HepG2 (cell line): ENCODE measurements around the gene NFE2L1. TPM values are rescaled to one million over a fixed set of nuclear protein-coding genes. Genes with fewer than 3 reads are reported as not detected.

Experiments used
- AKAP8 ChIP-seq: sonication (generic); formaldehyde crosslinking; IDR thresholded peaks from 2 replicates; pipeline ENCODE4 v1.5.1; 2020; ENCODE audit warnings: mild to moderate bottlenecking, missing genetic modification reagents
- ARNT ChIP-seq: fragments of 450-650 bp; IDR thresholded peaks from 2 replicates; pipeline ENCODE4 v1.6.1; 2017
- CC2D1A ChIP-seq: sonication (generic); formaldehyde crosslinking; IDR thresholded peaks from 2 replicates; pipeline ENCODE4 v1.8.1; 2023; ENCODE audit warnings: mild to moderate bottlenecking, missing genetic modification reagents
- EEA1 ChIP-seq: sonication (generic); formaldehyde crosslinking; IDR thresholded peaks from 2 replicates; pipeline ENCODE4 v1.5.1; 2020; ENCODE audit warnings: mild to moderate bottlenecking, missing genetic modification reagents, borderline replicate concordance
- EP300 ChIP-seq, 3 experiments: sonication (generic) in 1 of 3; formaldehyde crosslinking in 1 of 3; IDR thresholded peaks; 2 replicates each; pipeline versions ENCODE4 v1.5.1 to v1.6.1; 2011 to 2020; ENCODE audit warnings: low read depth in 2 of 3, low read length in 2 of 3, borderline replicate concordance in 1 of 3, improper control_type of control experiment in 1 of 3, mild to moderate bottlenecking in 1 of 3, missing genetic modification reagents in 1 of 3, moderate library complexity in 1 of 3
- GRHL1 ChIP-seq: sonication (generic); formaldehyde crosslinking; conservative IDR thresholded peaks from 2 replicates; pipeline ENCODE4 v1.8.0; 2022; ENCODE audit warnings: missing genetic modification reagents
- IRX3 ChIP-seq: sonication (generic); formaldehyde crosslinking; IDR thresholded peaks from 2 replicates; pipeline ENCODE4 v1.8.1; 2023; ENCODE audit warnings: mild to moderate bottlenecking, low read depth, missing genetic modification reagents, borderline replicate concordance
- JDP2 ChIP-seq: sonication (generic); formaldehyde crosslinking; IDR thresholded peaks from 2 replicates; pipeline ENCODE4 v1.8.1; 2022; ENCODE audit warnings: missing genetic modification reagents, borderline replicate concordance
- LRRFIP1 ChIP-seq: sonication (generic); formaldehyde crosslinking; conservative IDR thresholded peaks from 2 replicates; pipeline ENCODE4 v1.4.0; 2020; ENCODE audit warnings: missing genetic modification reagents
- MAFF ChIP-seq: IDR thresholded peaks from 2 replicates; pipeline ENCODE4 v1.6.1; 2011; ENCODE audit warnings: low read depth, low read length, improper control_type of control experiment
- MEIS1 ChIP-seq: sonication (generic); formaldehyde crosslinking; IDR thresholded peaks from 2 replicates; pipeline ENCODE4 v1.9.0; 2021; ENCODE audit warnings: mild to moderate bottlenecking, missing genetic modification reagents, moderate library complexity, borderline replicate concordance
- MTA3 ChIP-seq: sonication (generic); formaldehyde crosslinking; IDR thresholded peaks from 2 replicates; pipeline ENCODE4 v1.4.0; 2020; ENCODE audit warnings: missing genetic modification reagents
- NPAS2 ChIP-seq: sonication (generic); formaldehyde crosslinking; IDR thresholded peaks from 2 replicates; pipeline ENCODE4 v1.8.0; 2022; ENCODE audit warnings: mild to moderate bottlenecking, missing genetic modification reagents, borderline replicate concordance
- NR2F6 ChIP-seq, 2 experiments: IDR thresholded peaks; 2 replicates each; pipeline ENCODE4 v1.6.1; 2016; ENCODE audit warnings: antibody characterized with exemption in 1 of 2, mild to moderate bottlenecking in 1 of 2
- PHF8 ChIP-seq: sonication (generic); formaldehyde crosslinking; IDR thresholded peaks from 2 replicates; pipeline ENCODE4 v1.5.0; 2020; ENCODE audit warnings: missing genetic modification reagents
- PTBP1 ChIP-seq: fragments of 200-400 bp; formaldehyde crosslinking; IDR thresholded peaks from 2 replicates; pipeline ENCODE4 v1.6.1; 2018; ENCODE audit warnings: low read length, low read depth; ENCODE audit not compliant: poor library complexity, severe bottlenecking
- SRY ChIP-seq: sonication (generic); formaldehyde crosslinking; IDR thresholded peaks from 2 replicates; pipeline ENCODE4 v1.8.0; 2022; ENCODE audit warnings: mild to moderate bottlenecking, missing genetic modification reagents
- YEATS4 ChIP-seq: sonication (generic); formaldehyde crosslinking; IDR thresholded peaks from 2 replicates; pipeline ENCODE4 v1.4.0; 2020; ENCODE audit warnings: missing genetic modification reagents, borderline replicate concordance
- ZC3H4 ChIP-seq: sonication (generic); formaldehyde crosslinking; IDR thresholded peaks from 2 replicates; pipeline ENCODE4 v1.4.0; 2020; ENCODE audit warnings: missing genetic modification reagents, borderline replicate concordance
- ZNF205 ChIP-seq: IDR thresholded peaks from 2 replicates; pipeline ENCODE4 v1.6.1; 2018; ENCODE audit warnings: missing biosample characterization, missing genetic modification reagents
- ZNF230 ChIP-seq: sonication (generic); formaldehyde crosslinking; IDR thresholded peaks from 2 replicates; pipeline ENCODE4 v1.4.0; 2020; ENCODE audit warnings: mild to moderate bottlenecking, missing genetic modification reagents
- ZNF446 ChIP-seq: sonication (generic); formaldehyde crosslinking; IDR thresholded peaks from 2 replicates; pipeline ENCODE4 v1.5.0; 2020; ENCODE audit warnings: mild to moderate bottlenecking, missing genetic modification reagents
- ZNF564 ChIP-seq: sonication (generic); formaldehyde crosslinking; IDR thresholded peaks from 2 replicates; pipeline ENCODE4 v1.8.1; 2023; ENCODE audit warnings: mild to moderate bottlenecking, missing genetic modification reagents
- ZNF670 ChIP-seq: sonication (generic); formaldehyde crosslinking; IDR thresholded peaks from 2 replicates; pipeline ENCODE4 v1.8.0; 2022; ENCODE audit warnings: mild to moderate bottlenecking, missing genetic modification reagents, borderline replicate concordance
- ZNF746 ChIP-seq: sonication (generic); formaldehyde crosslinking; IDR thresholded peaks from 2 replicates; pipeline ENCODE4 v1.8.0; 2022; ENCODE audit warnings: mild to moderate bottlenecking, missing genetic modification reagents
- ZNF75D ChIP-seq: sonication (generic); formaldehyde crosslinking; IDR thresholded peaks from 2 replicates; pipeline ENCODE4 v1.8.1; 2023; ENCODE audit warnings: missing genetic modification reagents, mild to moderate bottlenecking, borderline replicate concordance
- polyA plus RNA-seq, 8 experiments: library from polyadenylated mRNA; depleted of rRNA in 3 of 8; stranded (reverse) in 7 of 8; unstranded in 1 of 8; fragments of >200 nt; fragmentation: Illumina TruSeq in 4 of 8; extraction: Trizol in 4 of 8; gene quantifications; 2 replicates each; pipeline versions ENCODE4 v1.2.1 to v1.2.3, GENCODE V29; 2011 to 2016; ENCODE audit warnings: low read depth in 4 of 8, missing spikeins in 1 of 8, mixed read lengths in 1 of 8; ENCODE audit not compliant: insufficient read depth in 1 of 8
- total RNA-seq, 5 experiments: library from RNA; depleted of rRNA; stranded (reverse); fragments of >200 nt; fragmentation: Illumina TruSeq; extraction: Trizol; gene quantifications; 2 replicates each; pipeline ENCODE4 v1.2.3, GENCODE V29; 2016; ENCODE audit warnings: low read depth in 1 of 5
- TF ChIP-seq, protein P1 (sequence below): sonication (generic); formaldehyde crosslinking; IDR thresholded peaks from 2 replicates; pipeline ENCODE4 v1.5.0; 2020; ENCODE audit warnings: missing genetic modification reagents, mild to moderate bottlenecking, borderline replicate concordance

The NFE2L1 gene
- total and polyA plus RNA-seq, 2 of the 13 experiments (the other 11 are each of a cell fraction or from before 2014, with no cell fraction given), result 67.0 to 234 TPM

GRCh38 chr17:48023400-48024148, 24.6 kb upstream of the NFE2L1 start (continued):
- TF ChIP-seq MTA3 (CRISPR knock-in tag) (no peak; the same call in 1 of the 2 replicates), ARNT (no peak), SRY (CRISPR knock-in tag) (no peak), ZNF746 (CRISPR knock-in tag) (no peak), GRHL1 (CRISPR knock-in tag) (no peak), AKAP8 (CRISPR knock-in tag) (no peak), ZNF564 (CRISPR knock-in tag) (no peak), CC2D1A (CRISPR knock-in tag) (no peak), ZNF670 (no peak), LRRFIP1 (CRISPR knock-in tag) (no peak), EEA1 (peak; percentile 47; the same call in 1 of the 2 replicates), MAFF (no peak), ZC3H4 (CRISPR knock-in tag) (no peak), YEATS4 (CRISPR knock-in tag) (no peak), ZNF75D (CRISPR knock-in tag) (no peak), NR2F6 (IDR thresholded peaks at IDR 0.05) (no peak), NR2F6 (CRISPR knock-in tag; IDR thresholded peaks at IDR 0.05) (no peak), JDP2 (CRISPR knock-in tag) (no peak), IRX3 (no peak), PHF8 (CRISPR knock-in tag) (peak; percentile 21; the same call in 1 of the 2 replicates), NPAS2 (CRISPR knock-in tag) (no peak), ZNF205 (no peak), ZNF230 (CRISPR knock-in tag) (0 out of 2 replicates have a peak, but pooled peaks have one; percentile 14), ZNF446 (CRISPR knock-in tag) (no peak), EP300 (IDR thresholded peaks at IDR 0.05; ENCODE audit: low read depth in 2 of 2, low read length in 2 of 2) (no peak), EP300 (CRISPR knock-in tag; IDR thresholded peaks at IDR 0.05; ENCODE audit: borderline replicate concordance) (no peak), MEIS1 (0 out of 2 replicates have a peak, but pooled peaks have one; percentile 32), PTBP1 (no peak)
- TF ChIP-seq, protein P1, sequence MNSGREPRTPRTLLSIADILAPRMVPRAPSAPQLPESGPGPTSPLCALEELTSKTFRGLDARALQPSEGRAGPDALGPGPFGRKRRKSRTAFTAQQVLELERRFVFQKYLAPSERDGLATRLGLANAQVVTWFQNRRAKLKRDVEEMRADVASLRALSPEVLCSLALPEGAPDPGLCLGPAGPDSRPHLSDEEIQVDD, result no peak
